NB4 (cell line): ENCODE results near the gene ITPR2.
"Not testable (repeated sequence)": the region's sequence is repeated elsewhere in the genome, so short reads cannot be mapped to it uniquely, and the experiment has no call there.

Experiments used
- DNase-seq: peaks from one replicate; pipeline ENCODE4 v3.0.0; 2010; ENCODE audit warnings: low read depth
- H3K4me3 ChIP-seq: one replicate; pipeline ENCODE4 v1.5.1; 2011; ENCODE audit warnings: mild to moderate bottlenecking, low read depth, low read length, moderate library complexity
- MYC ChIP-seq: IDR thresholded peaks from 2 replicates; pipeline ENCODE4 v1.6.1; 2011; ENCODE audit warnings: low read depth, low read length
- POLR2A ChIP-seq: IDR thresholded peaks from 2 replicates; pipeline ENCODE4 v1.6.1; 2011; ENCODE audit warnings: mild to moderate bottlenecking; ENCODE audit not compliant: insufficient read length; ENCODE audit errors: extremely low read depth
- TF ChIP-seq, protein P1 (sequence below): IDR thresholded peaks from one replicate; pipeline ENCODE4 v1.5.1; 2012; ENCODE audit warnings: low read depth, low read length
- TF ChIP-seq, protein P2 (sequence below): IDR thresholded peaks from 2 replicates; pipeline ENCODE4 v1.6.1; 2011; ENCODE audit warnings: low read depth, low read length

ITPR2 gene

DNA sequence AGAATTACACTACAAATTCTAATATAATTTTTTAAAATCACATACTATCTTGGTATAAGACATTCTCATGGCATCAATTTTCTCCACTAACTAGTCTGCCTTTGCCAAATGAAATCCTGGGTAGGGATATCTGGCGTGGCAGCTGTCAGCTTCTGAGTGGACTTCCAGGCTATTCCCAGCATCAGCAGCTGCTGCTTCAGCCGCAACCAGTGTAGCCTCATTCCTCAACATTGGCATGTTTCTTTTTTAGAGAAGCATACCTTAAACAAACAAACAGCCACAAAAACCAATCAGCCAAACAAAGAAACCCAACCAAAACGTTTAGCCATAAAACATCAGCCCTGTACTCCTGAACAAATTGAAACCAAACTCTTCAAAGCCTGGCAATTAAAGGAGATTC is 401.8 kb downstream of the ITPR2 start:
- H3K4me3 ChIP-seq, result no peak overlapping the region
- TF ChIP-seq MYC (no peak), POLR2A (no peak)
- TF ChIP-seq, protein P1, sequence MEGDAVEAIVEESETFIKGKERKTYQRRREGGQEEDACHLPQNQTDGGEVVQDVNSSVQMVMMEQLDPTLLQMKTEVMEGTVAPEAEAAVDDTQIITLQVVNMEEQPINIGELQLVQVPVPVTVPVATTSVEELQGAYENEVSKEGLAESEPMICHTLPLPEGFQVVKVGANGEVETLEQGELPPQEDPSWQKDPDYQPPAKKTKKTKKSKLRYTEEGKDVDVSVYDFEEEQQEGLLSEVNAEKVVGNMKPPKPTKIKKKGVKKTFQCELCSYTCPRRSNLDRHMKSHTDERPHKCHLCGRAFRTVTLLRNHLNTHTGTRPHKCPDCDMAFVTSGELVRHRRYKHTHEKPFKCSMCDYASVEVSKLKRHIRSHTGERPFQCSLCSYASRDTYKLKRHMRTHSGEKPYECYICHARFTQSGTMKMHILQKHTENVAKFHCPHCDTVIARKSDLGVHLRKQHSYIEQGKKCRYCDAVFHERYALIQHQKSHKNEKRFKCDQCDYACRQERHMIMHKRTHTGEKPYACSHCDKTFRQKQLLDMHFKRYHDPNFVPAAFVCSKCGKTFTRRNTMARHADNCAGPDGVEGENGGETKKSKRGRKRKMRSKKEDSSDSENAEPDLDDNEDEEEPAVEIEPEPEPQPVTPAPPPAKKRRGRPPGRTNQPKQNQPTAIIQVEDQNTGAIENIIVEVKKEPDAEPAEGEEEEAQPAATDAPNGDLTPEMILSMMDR, result no peak
- TF ChIP-seq, protein P2, sequence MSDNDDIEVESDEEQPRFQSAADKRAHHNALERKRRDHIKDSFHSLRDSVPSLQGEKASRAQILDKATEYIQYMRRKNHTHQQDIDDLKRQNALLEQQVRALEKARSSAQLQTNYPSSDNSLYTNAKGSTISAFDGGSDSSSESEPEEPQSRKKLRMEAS, result no peak
- no peak for DNase-seq

DNA sequence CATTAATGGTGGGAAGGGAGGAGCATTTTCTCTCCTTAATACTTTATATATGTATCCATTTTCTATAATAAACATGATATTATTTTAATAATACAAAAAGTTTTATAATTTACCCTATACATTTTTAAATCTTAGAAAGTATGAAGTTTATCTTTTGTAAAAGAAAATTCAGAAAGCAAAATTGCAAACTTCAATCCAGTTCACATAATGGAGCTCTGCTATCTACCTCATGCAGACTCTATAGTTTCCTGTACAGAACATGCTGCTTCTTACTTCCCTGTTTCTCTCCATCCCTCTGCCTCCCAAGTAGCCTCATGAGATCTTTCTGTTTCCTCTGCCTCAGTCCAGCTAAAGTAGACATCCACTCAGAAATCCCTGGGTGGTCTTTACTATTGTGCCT is 402.4 kb downstream of the ITPR2 start:
- not testable (repeated sequence) for H3K4me3 ChIP-seq, DNase-seq
- TF ChIP-seq, protein P2, result 0 out of 2 replicates have a peak, but pooled peaks have one; percentile 31

DNA sequence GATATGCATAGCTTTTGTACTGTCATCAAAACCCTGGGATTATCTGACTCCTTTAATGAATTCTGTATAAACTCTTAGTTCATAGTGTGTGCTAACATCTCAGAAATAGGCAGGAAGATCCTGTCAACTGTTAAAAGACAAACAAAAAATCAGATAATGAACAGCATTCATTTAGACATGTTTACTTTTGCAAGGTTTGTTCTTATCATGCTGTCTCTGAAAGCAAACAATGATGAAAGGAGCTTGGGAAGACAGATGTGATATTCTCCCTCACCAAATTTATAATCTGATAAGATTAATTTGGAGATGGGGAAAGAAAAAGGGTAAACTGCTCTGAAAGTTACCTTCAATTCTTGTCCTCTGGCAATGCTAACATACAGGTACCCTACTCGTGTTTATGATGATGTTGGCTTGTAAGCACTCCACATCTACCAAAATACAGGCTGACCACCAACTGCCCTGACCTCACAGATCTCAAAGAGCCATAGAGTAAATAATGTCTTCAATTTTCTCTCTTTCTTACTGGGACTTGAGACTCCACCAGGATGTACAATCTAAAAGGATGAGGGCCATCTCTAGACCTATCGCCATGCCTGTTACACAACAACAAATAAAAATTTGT is 403.8 kb downstream of the ITPR2 start:
- DNase-seq, result no peak
- TF ChIP-seq MYC (no peak), POLR2A (no peak)
- TF ChIP-seq, protein P2, result no peak
- TF ChIP-seq, protein P1, result no peak
- no peak overlapping the region for H3K4me3 ChIP-seq

DNA sequence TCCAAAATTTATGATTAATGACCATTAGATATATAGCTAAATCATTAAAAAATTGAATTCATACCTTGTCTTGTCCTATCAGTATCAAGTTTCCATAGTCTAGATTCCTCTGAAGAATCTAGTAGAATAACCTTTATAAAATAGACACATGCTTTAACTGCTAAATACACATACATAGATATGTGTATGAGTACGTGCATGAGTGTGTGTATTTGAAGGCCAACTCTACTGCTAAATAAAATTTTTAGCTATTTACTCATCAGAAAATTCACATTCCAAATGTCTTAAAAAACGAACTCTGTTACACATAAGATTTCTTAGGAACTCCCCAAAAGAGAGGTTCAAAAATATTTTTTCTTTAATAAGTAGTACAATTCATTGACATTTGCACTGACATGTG is 404.6 kb downstream of the ITPR2 start:
- TF ChIP-seq MYC, result no peak
- TF ChIP-seq, protein P2, result no peak
- TF ChIP-seq, protein P1, result no peak
- no peak for TF ChIP-seq POLR2A
- H3K4me3 ChIP-seq, result no peak overlapping the region
- DNase-seq, result no peak

DNA sequence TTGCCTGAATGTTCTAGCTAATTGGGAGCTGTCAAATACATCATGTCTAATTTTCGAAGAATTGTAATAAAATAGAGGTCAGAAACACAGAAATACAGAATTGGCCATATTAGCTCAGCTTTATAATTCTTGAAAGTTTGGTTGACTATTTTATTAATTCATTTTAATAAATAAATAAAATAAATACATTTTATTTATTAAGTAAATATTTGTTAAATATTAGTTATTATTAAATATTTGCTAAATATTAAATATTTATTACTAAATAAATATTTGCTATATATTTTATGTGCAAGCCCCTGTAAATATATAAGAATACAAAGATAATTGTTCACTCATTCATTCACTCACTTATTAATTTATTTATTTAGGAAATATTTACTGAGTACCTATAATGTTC is 406.3 kb downstream of the ITPR2 start:
- no peak overlapping the region for H3K4me3 ChIP-seq
- TF ChIP-seq, protein P2, result no peak
- TF ChIP-seq, protein P1, result no peak
- no peak for TF ChIP-seq POLR2A
- TF ChIP-seq MYC, result no peak
- DNase-seq, result no peak

DNA sequence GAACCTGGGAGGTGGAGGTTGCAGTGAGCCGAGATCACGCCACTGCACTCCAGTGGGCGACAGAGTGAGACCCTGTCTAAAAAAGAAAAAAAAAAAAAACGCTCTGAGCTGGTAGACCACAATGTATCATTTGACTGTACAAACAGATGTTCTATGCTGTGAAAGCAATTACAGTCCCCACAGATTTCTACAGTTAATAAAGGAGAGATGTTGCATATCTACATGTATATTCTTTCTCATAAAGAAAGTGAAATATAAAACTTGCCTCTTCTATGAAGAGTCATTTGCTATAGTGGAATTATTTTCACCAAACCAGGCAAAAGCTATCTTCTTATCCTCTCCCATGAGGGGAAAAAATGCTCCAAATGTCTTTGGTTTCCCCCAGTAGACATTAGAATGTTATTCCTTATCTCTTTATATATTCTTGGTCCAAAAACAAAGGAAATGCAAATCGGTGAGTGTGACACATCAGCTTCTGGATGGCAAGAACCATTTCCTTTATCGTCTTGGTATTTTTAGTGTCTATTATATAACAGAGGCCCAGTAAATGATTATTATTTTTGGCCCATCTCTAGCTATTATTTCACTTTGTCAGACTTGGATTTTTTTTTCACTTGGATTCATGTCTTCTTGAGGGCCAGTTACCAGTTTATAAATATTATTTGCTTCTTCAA is 407.3 kb downstream of the ITPR2 start:
- no peak overlapping the region for H3K4me3 ChIP-seq
- TF ChIP-seq POLR2A (no peak), MYC (no peak)
- TF ChIP-seq, protein P1, result no peak
- TF ChIP-seq, protein P2, result no peak

More for the DNA sequence above, 407.3 kb downstream of the ITPR2 start:
- no peak for DNase-seq
